HS-27A (cell line): ENCODE results near the gene OR10R2.

ENCODE experiments used
- DNase-seq: peaks from one replicate; pipeline ENCODE4 v3.0.0-alpha.2; 2012; ENCODE audit warnings: low read depth, missing footprints

The OR10R2 gene

GRCh38 chr1:158527190-158527815 lies 55.3 kb downstream of the OR10R2 start:
- no peak for DNase-seq
